Fibroblast of lung (primary cell): ENCODE results near the gene HOXD9. TPM values are rescaled to one million over a fixed set of nuclear protein-coding genes. Genes with fewer than 3 reads are reported as not detected.

Source experiments
- DNase-seq, 2 donors: peaks; one replicate each; pipeline versions ENCODE4 v3.0.0 to v3.0.0-alpha.2; 2010; ENCODE audit warnings: low read depth in 2 of 2
- H2AFZ ChIP-seq: 2 replicates; pipeline ENCODE4 v1.5.1; 2012; ENCODE audit warnings: low read length, control low read depth, inconsistent platforms
- H3K27ac ChIP-seq: 2 replicates; pipeline ENCODE4 v1.5.1; 2011; ENCODE audit warnings: low read length, control low read depth; ENCODE audit not compliant: insufficient read depth
- H3K27me3 ChIP-seq: 2 replicates; pipeline ENCODE4 v1.5.1; 2011; ENCODE audit warnings: mild to moderate bottlenecking, low read length; ENCODE audit not compliant: control insufficient read depth, insufficient read depth
- H3K36me3 ChIP-seq: 2 replicates; pipeline ENCODE4 v1.5.1; 2011; ENCODE audit warnings: low read length; ENCODE audit not compliant: control insufficient read depth, insufficient read depth
- H3K4me1 ChIP-seq: 2 replicates; pipeline ENCODE4 v1.5.1; 2011; ENCODE audit warnings: low read length; ENCODE audit not compliant: control insufficient read depth, insufficient read depth; ENCODE audit errors: extremely low read depth
- H3K4me2 ChIP-seq: 2 replicates; pipeline ENCODE4 v1.5.1; 2011; ENCODE audit warnings: low read length, control low read depth; ENCODE audit not compliant: insufficient read depth; ENCODE audit errors: extremely low read depth
- H3K4me3 ChIP-seq, 4 experiments: fragments of 200-600 bp in 1 of 4; sonication (generic) in 1 of 4; replicated peaks in 1 of 4; 2 replicates each; pipeline ENCODE4 v1.5.1; 2011 to 2016; ENCODE audit warnings: low read length in 4 of 4, low read depth in 3 of 4, mild to moderate bottlenecking in 3 of 4, control low read depth in 2 of 4, inconsistent platforms in 1 of 4, mixed read lengths in 1 of 4; ENCODE audit not compliant: insufficient read depth in 1 of 4; ENCODE audit errors: control extremely low read depth in 1 of 4
- H3K79me2 ChIP-seq: 2 replicates; pipeline ENCODE4 v1.5.1; 2012; ENCODE audit warnings: mild to moderate bottlenecking, low read length, inconsistent platforms; ENCODE audit not compliant: control insufficient read depth, insufficient read depth
- H3K9ac ChIP-seq: 2 replicates; pipeline ENCODE4 v1.5.1; 2011; ENCODE audit warnings: mild to moderate bottlenecking, low read length, control low read depth; ENCODE audit not compliant: insufficient read depth
- H3K9me3 ChIP-seq: 2 replicates; pipeline ENCODE4 v1.5.1; 2012; ENCODE audit warnings: low read depth, low read length; ENCODE audit not compliant: control insufficient read depth, insufficient read depth
- H4K20me1 ChIP-seq: 2 replicates; pipeline ENCODE4 v1.5.1; 2011; ENCODE audit warnings: low read length; ENCODE audit not compliant: control insufficient read depth, insufficient read depth; ENCODE audit errors: extremely low read depth
- CTCF ChIP-seq, 2 donors: IDR thresholded peaks in 1 of 2; conservative IDR thresholded peaks in 1 of 2; 1 replicate in 1 of 2; 2 replicates in 1 of 2; pipeline ENCODE4 v1.5.1; 2011 to 2012; ENCODE audit warnings: low read length in 2 of 2, control low read depth in 1 of 2, inconsistent platforms in 1 of 2, low read depth in 1 of 2, mild to moderate bottlenecking in 1 of 2
- EZH2 ChIP-seq: IDR thresholded peaks from 2 replicates; pipeline ENCODE4 v1.5.1; 2012; ENCODE audit warnings: low read length, control low read depth, mild to moderate bottlenecking; ENCODE audit errors: missing control alignments
- polyA plus RNA-seq, 2 donors: library from polyadenylated mRNA; depleted of rRNA in 1 of 2; stranded (reverse) in 1 of 2; unstranded in 1 of 2; fragments of >200 nt; gene quantifications; 2 replicates each; pipeline ENCODE4 v1.2.1, GENCODE V29; 2011 to 2012; ENCODE audit warnings: missing spikeins in 1 of 2
- total RNA-seq: library from RNA; depleted of rRNA; stranded (reverse); fragments of >200 nt; gene quantifications from 2 replicates; pipeline ENCODE4 v1.2.1, GENCODE V29; 2014

Gene HOXD9
- total and polyA plus RNA-seq, 2 donors (not counting 1 experiment from before 2014, with no cell fraction given) = not detected

- no peaks in the 10 kb centered on the region for H3K79me2 ChIP-seq
- H3K9ac ChIP-seq = no peak overlapping the region
- no peaks in the 10 kb centered on the region for H3K9me3 ChIP-seq
- H3K4me1 ChIP-seq = no peaks in the 10 kb centered on the region
- no peak overlapping the region for H3K4me3 ChIP-seq
- H4K20me1 ChIP-seq = no peaks in the 10 kb centered on the region
- no peak overlapping the region for H3K27ac ChIP-seq
- DNase-seq = peak in 1 of 2 donors; percentile 71
- TF ChIP-seq CTCF (conservative IDR thresholded peaks at IDR 0.05 in 1 of 2, IDR thresholded peaks at IDR 0.05 in 1 of 2; ENCODE audit: low read depth in 1 of 2, low read length in 2 of 2) = no peak
- no peak for TF ChIP-seq EZH2
- H2AFZ ChIP-seq = no peak overlapping the region
- H3K36me3 ChIP-seq = no peaks in the 10 kb centered on the region
- H3K4me2 ChIP-seq = no peak overlapping the region
- H3K27me3 ChIP-seq = peaks cover 44% of the 10 kb centered on the region
These were observed 49.0 kb downstream of the HOXD9 start for GRCh38 chr2:176171351-176172006.

GRCh38 chr2:176172007-176172894 is 49.7 kb downstream of the HOXD9 start:
- no peak overlapping the region for H2AFZ ChIP-seq
- no peaks in the 10 kb centered on the region for H3K79me2 ChIP-seq
- H4K20me1 ChIP-seq = no peaks in the 10 kb centered on the region
- no peaks in the 10 kb centered on the region for H3K9me3 ChIP-seq
- no peak overlapping the region for H3K4me2 ChIP-seq
- no peaks in the 10 kb centered on the region for H3K4me1 ChIP-seq
- no peak overlapping the region for H3K4me3 ChIP-seq
- TF ChIP-seq EZH2 (peak; percentile 74), CTCF (conservative IDR thresholded peaks at IDR 0.05 in 1 of 2, IDR thresholded peaks at IDR 0.05 in 1 of 2; ENCODE audit: low read depth in 1 of 2, low read length in 2 of 2) (no peak)
- peaks cover 46% of the 10 kb centered on the region for H3K27me3 ChIP-seq
- no peak overlapping the region for H3K27ac ChIP-seq
- DNase-seq = peak in 1 of 2 donors; percentile 52
- H3K9ac ChIP-seq = no peak overlapping the region
- no peaks in the 10 kb centered on the region for H3K36me3 ChIP-seq

GRCh38 chr2:176172895-176173566 is 50.5 kb downstream of the HOXD9 start:
- TF ChIP-seq EZH2 = no peak
- TF ChIP-seq CTCF (conservative IDR thresholded peaks at IDR 0.05 in 1 of 2, IDR thresholded peaks at IDR 0.05 in 1 of 2; ENCODE audit: low read depth in 1 of 2, low read length in 2 of 2) = no peak
- Histone ChIP-seq H3K27ac (no peak overlapping the region), H3K4me3 (no peak overlapping the region), H3K36me3 (no peaks in the 10 kb centered on the region), H4K20me1 (no peaks in the 10 kb centered on the region), H3K4me2 (no peak overlapping the region), H3K9ac (no peak overlapping the region), H3K9me3 (no peaks in the 10 kb centered on the region), H3K4me1 (no peaks in the 10 kb centered on the region), H3K27me3 (peaks cover 48% of the 10 kb centered on the region), H3K79me2 (no peaks in the 10 kb centered on the region), H2AFZ (no peak overlapping the region)
- DNase-seq = no peak
